ENCODE results near the gene ZFP57. TPM values are rescaled to one million over a fixed set of nuclear protein-coding genes. Genes with fewer than 3 reads are reported as not detected.
"Not testable (repeated sequence)": the region's sequence is repeated elsewhere in the genome, so short reads cannot be mapped to it uniquely, and the experiment has no call there.

Gene ZFP57
- total RNA-seq, 1 experiment from 2014 or later, result not detected

GRCh38 chr6:29676981-29677601 lies 3.9 kb downstream of the ZFP57 start:
- Histone ChIP-seq H3K27me3 (replicated peaks) (no peaks in the 10 kb centered on the region), H3K4me1 (replicated peaks) (no peaks in the 10 kb centered on the region), H3K4me3 (no peak overlapping the region), H3K9me3 (replicated peaks) (no peaks in the 10 kb centered on the region), H3K27ac (no peak overlapping the region), H3K36me3 (no peaks in the 10 kb centered on the region)
- DNase-seq (ENCODE audit: low read depth in 1 of 2, low spot score in 2 of 2), result no peak

GRCh38 chr6:29675561-29675960 lies 5.4 kb downstream of the ZFP57 start:
- H3K4me3 ChIP-seq, result no peak overlapping the region
- DNase-seq (ENCODE audit: low read depth in 1 of 2, low spot score in 2 of 2), result no peak
- no peaks in the 10 kb centered on the region for H3K9me3 ChIP-seq (replicated peaks)
- H3K27ac ChIP-seq, result no peak overlapping the region
- no peaks in the 10 kb centered on the region for H3K27me3 ChIP-seq (replicated peaks)
- H3K36me3 ChIP-seq, result no peaks in the 10 kb centered on the region
- H3K4me1 ChIP-seq (replicated peaks), result no peaks in the 10 kb centered on the region

- Histone ChIP-seq H3K27ac (no peak overlapping the region), H3K4me1 (replicated peaks) (no peaks in the 10 kb centered on the region), H3K4me3 (no peak overlapping the region), H3K9me3 (replicated peaks) (no peaks in the 10 kb centered on the region), H3K36me3 (no peaks in the 10 kb centered on the region), H3K27me3 (replicated peaks) (no peaks in the 10 kb centered on the region)
- DNase-seq (ENCODE audit: low read depth in 1 of 2, low spot score in 2 of 2), result no peak
Observed at GRCh38 chr6:29674008-29674407, 6.9 kb downstream of the ZFP57 start.

- Histone ChIP-seq H3K4me1 (replicated peaks) (no peaks in the 10 kb centered on the region), H3K36me3 (no peaks in the 10 kb centered on the region), H3K27me3 (replicated peaks) (no peaks in the 10 kb centered on the region), H3K27ac (no peak overlapping the region), H3K9me3 (replicated peaks) (no peaks in the 10 kb centered on the region), H3K4me3 (no peak overlapping the region)
- no peak for DNase-seq (ENCODE audit: low read depth in 1 of 2, low spot score in 2 of 2)
Observed at GRCh38 chr6:29673161-29673560, 7.8 kb downstream of the ZFP57 start.

- not testable (repeated sequence) for H3K27me3 ChIP-seq (replicated peaks)
Observed at GRCh38 chr6:29672116-29672515, 8.8 kb downstream of the ZFP57 start.

GRCh38 chr6:29671026-29671425 lies 9.9 kb downstream of the ZFP57 start:
- DNase-seq (ENCODE audit: low read depth in 1 of 2, low spot score in 2 of 2), result no peak
- no peak overlapping the region for H3K27ac ChIP-seq
- H3K4me3 ChIP-seq, result no peak overlapping the region
- H3K27me3 ChIP-seq (replicated peaks), result no peaks in the 10 kb centered on the region
- no peaks in the 10 kb centered on the region for H3K9me3 ChIP-seq (replicated peaks)
- H3K36me3 ChIP-seq, result no peaks in the 10 kb centered on the region
- H3K4me1 ChIP-seq (replicated peaks), result no peaks in the 10 kb centered on the region

More at GRCh38 chr6:29672116-29672515, 8.8 kb downstream of the ZFP57 start:
- not testable (repeated sequence) for DNase-seq (ENCODE audit: low read depth in 1 of 2, low spot score in 2 of 2); H3K4me1 ChIP-seq (replicated peaks); H3K27ac ChIP-seq; H3K36me3 ChIP-seq; H3K9me3 ChIP-seq (replicated peaks); H3K4me3 ChIP-seq

GRCh38 chr6:29667158-29667557 lies 13.8 kb downstream of the ZFP57 start:
- no peak for DNase-seq (ENCODE audit: low read depth in 1 of 2, low spot score in 2 of 2)
- Histone ChIP-seq H3K9me3 (replicated peaks) (no peaks in the 10 kb centered on the region), H3K27me3 (replicated peaks) (no peaks in the 10 kb centered on the region), H3K4me1 (replicated peaks) (no peaks in the 10 kb centered on the region), H3K27ac (no peak overlapping the region), H3K4me3 (no peak overlapping the region), H3K36me3 (no peaks in the 10 kb centered on the region)

GRCh38 chr6:29666826-29667130 lies 14.2 kb downstream of the ZFP57 start:
- Histone ChIP-seq H3K9me3 (replicated peaks) (no peaks in the 10 kb centered on the region), H3K27ac (no peak overlapping the region), H3K36me3 (no peaks in the 10 kb centered on the region), H3K4me3 (no peak overlapping the region), H3K4me1 (replicated peaks) (no peaks in the 10 kb centered on the region), H3K27me3 (replicated peaks) (no peaks in the 10 kb centered on the region)
- DNase-seq (ENCODE audit: low read depth in 1 of 2, low spot score in 2 of 2), result no peak

- DNase-seq (ENCODE audit: low read depth in 1 of 2, low spot score in 2 of 2), result no peak
- H3K4me3 ChIP-seq, result no peak overlapping the region
- no peaks in the 10 kb centered on the region for H3K36me3 ChIP-seq
- no peak overlapping the region for H3K27ac ChIP-seq
- H3K4me1 ChIP-seq (replicated peaks), result no peaks in the 10 kb centered on the region
- H3K9me3 ChIP-seq (replicated peaks), result no peaks in the 10 kb centered on the region
- peaks cover 2% of the 10 kb centered on the region; the same call in 1 of the 2 replicates for H3K27me3 ChIP-seq (replicated peaks)
Observed at GRCh38 chr6:29665942-29666825, 14.8 kb downstream of the ZFP57 start.

- DNase-seq (ENCODE audit: low read depth in 1 of 2, low spot score in 2 of 2), result no peak
- no peaks in the 10 kb centered on the region for H3K36me3 ChIP-seq
- H3K9me3 ChIP-seq (replicated peaks), result no peaks in the 10 kb centered on the region
- H3K27ac ChIP-seq, result no peak overlapping the region
- no peaks in the 10 kb centered on the region for H3K4me1 ChIP-seq (replicated peaks)
- peaks cover 4% of the 10 kb centered on the region; the same call in 1 of the 2 replicates for H3K27me3 ChIP-seq (replicated peaks)
- H3K4me3 ChIP-seq, result no peak overlapping the region
Observed at GRCh38 chr6:29663300-29664042, 17.5 kb downstream of the ZFP57 start.

GRCh38 chr6:29661502-29662141 lies 19.3 kb downstream of the ZFP57 start:
- not testable (repeated sequence) for H3K27me3 ChIP-seq (replicated peaks); H3K27ac ChIP-seq; H3K36me3 ChIP-seq; H3K9me3 ChIP-seq (replicated peaks); H3K4me3 ChIP-seq; H3K4me1 ChIP-seq (replicated peaks); DNase-seq (ENCODE audit: low read depth in 1 of 2, low spot score in 2 of 2)

GRCh38 chr6:29661071-29661470 lies 19.9 kb downstream of the ZFP57 start:
- Histone ChIP-seq H3K9me3 (replicated peaks) (no peaks in the 10 kb centered on the region), H3K4me3 (no peak overlapping the region), H3K4me1 (replicated peaks) (no peaks in the 10 kb centered on the region), H3K36me3 (no peaks in the 10 kb centered on the region), H3K27me3 (replicated peaks) (peaks cover 4% of the 10 kb centered on the region; the same call in 1 of the 2 replicates), H3K27ac (no peak overlapping the region)
- no peak for DNase-seq (ENCODE audit: low read depth in 1 of 2, low spot score in 2 of 2)

- Histone ChIP-seq H3K27ac (no peak within 1 kb of the TSS), H3K36me3 (no peaks in the 10 kb centered on the region)
Observed at GRCh38 chr6:29656798-29657197, 24.2 kb downstream of the ZFP57 start, which contains the start of gene MOG. MOG (plus strand) TSS chr6:29657092; CDS start chr6:29657210, 118 bp downstream.

More at GRCh38 chr6:29656798-29657197, 24.2 kb downstream of the ZFP57 start, which contains the start of gene MOG:
- H3K27me3 ChIP-seq (replicated peaks), result peaks cover 4% of the 10 kb centered on the region
- no peaks in the 10 kb centered on the region for H3K4me1 ChIP-seq (replicated peaks)
- no peak for DNase-seq (ENCODE audit: low read depth in 1 of 2, low spot score in 2 of 2)
- H3K9me3 ChIP-seq (replicated peaks), result no peaks in the 10 kb centered on the region
- no peak within 1 kb of the TSS for H3K4me3 ChIP-seq
